ENCODE results near the gene CSNK1G2.

CSNK1G2 gene

GRCh38 chr19:1941146-1942077, at the start of gene CSNK1G2:
TSS of gene CSNK1G2 (plus strand) at chr19:1941172. CDS start at chr19:1969773, 28,601 bp downstream.
- DNase-seq (ENCODE audit: low spot score): peak; percentile 84
- no peak for TF ChIP-seq CTCF (IDR thresholded peaks at IDR 0.05)
- Histone ChIP-seq H3K4me3 (peak within 1 kb of the TSS; percentile 82), H3K27ac (peak within 1 kb of the TSS; percentile 86 to 98)

- peak; percentile 63 for DNase-seq (ENCODE audit: low spot score)
- no peak overlapping the region for H3K27ac ChIP-seq
- no peak overlapping the region for H3K4me3 ChIP-seq
- no peak for TF ChIP-seq CTCF (IDR thresholded peaks at IDR 0.05)
Observed at GRCh38 chr19:1893791-1894190, 47.2 kb upstream of the CSNK1G2 start.

- H3K27ac ChIP-seq: no peak overlapping the region
- no peak for DNase-seq (ENCODE audit: low spot score)
- no peak for TF ChIP-seq CTCF (IDR thresholded peaks at IDR 0.05)
- H3K4me3 ChIP-seq: no peak overlapping the region
Observed at GRCh38 chr19:1896508-1896907, 44.5 kb upstream of the CSNK1G2 start.

GRCh38 chr19:1901940-1902404, 39.0 kb upstream of the CSNK1G2 start:
- peak overlapping the region; percentile 37 to 79 for H3K27ac ChIP-seq
- no peak overlapping the region for H3K4me3 ChIP-seq
- DNase-seq (ENCODE audit: low spot score): no peak
- no peak for TF ChIP-seq CTCF (IDR thresholded peaks at IDR 0.05)

GRCh38 chr19:1902923-1903322, 38.0 kb upstream of the CSNK1G2 start:
- no peak for TF ChIP-seq CTCF (IDR thresholded peaks at IDR 0.05)
- Histone ChIP-seq H3K4me3 (no peak overlapping the region), H3K27ac (peak overlapping the region; percentile 11 to 80)
- no peak for DNase-seq (ENCODE audit: low spot score)

GRCh38 chr19:1904860-1905109, 36.2 kb upstream of the CSNK1G2 start:
- Histone ChIP-seq H3K4me3 (peak overlapping the region; percentile 90), H3K27ac (peak overlapping the region; percentile 64 to 90)
- TF ChIP-seq CTCF (IDR thresholded peaks at IDR 0.05): no peak
- DNase-seq (ENCODE audit: low spot score): no peak

Data from coronary artery (tissue), 2 donors.